Body of pancreas (tissue), 4 donors: ENCODE measurements around the gene PLA2G2E.

ENCODE experiments used
- POLR2A ChIP-seq, 3 donors: fragments of 450-650 bp; IDR thresholded peaks; one replicate each; pipeline ENCODE4 v1.6.1; 2016; ENCODE audit warnings: antibody characterized with exemption in 3 of 3, mild to moderate bottlenecking in 2 of 3
- TF ChIP-seq, protein P1 (sequence below), 7 experiments: fragments of 450-650 bp in 4 of 7; fragments of 200-600 bp in 3 of 7; sonication (generic) in 3 of 7; IDR thresholded peaks; one replicate each; pipeline ENCODE4 v1.5.1; 2016 to 2019; ENCODE audit warnings: antibody characterized with exemption in 7 of 7

DNA sequence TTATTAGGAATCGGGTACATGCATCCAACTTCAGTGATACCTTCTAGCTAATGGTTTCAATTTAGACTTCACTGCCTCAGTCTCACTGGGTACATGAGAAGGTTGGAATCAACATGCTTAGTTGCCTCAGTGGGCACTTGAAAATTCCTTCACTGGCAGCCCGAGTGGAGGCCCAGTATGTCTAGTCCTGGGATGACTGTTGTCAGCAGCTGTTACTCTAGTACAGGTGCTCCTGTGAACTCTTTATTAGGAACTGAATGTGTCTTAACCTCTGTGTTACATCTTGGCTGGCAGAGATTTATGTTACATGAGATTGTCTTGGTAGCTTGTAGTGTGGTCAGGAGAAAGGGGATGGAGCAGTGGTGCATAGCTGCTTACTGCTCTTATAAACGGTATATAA is 13.4 kb downstream of the PLA2G2E start:
- no peak for TF ChIP-seq POLR2A (IDR thresholded peaks at IDR 0.05)
- TF ChIP-seq, protein P1, sequence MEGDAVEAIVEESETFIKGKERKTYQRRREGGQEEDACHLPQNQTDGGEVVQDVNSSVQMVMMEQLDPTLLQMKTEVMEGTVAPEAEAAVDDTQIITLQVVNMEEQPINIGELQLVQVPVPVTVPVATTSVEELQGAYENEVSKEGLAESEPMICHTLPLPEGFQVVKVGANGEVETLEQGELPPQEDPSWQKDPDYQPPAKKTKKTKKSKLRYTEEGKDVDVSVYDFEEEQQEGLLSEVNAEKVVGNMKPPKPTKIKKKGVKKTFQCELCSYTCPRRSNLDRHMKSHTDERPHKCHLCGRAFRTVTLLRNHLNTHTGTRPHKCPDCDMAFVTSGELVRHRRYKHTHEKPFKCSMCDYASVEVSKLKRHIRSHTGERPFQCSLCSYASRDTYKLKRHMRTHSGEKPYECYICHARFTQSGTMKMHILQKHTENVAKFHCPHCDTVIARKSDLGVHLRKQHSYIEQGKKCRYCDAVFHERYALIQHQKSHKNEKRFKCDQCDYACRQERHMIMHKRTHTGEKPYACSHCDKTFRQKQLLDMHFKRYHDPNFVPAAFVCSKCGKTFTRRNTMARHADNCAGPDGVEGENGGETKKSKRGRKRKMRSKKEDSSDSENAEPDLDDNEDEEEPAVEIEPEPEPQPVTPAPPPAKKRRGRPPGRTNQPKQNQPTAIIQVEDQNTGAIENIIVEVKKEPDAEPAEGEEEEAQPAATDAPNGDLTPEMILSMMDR (IDR thresholded peaks at IDR 0.05), result no peak
